GM21717 (cell line): ENCODE results near the gene LRRC2.
"Not testable (repeated sequence)": the region's sequence is repeated elsewhere in the genome, so short reads cannot be mapped to it uniquely, and the experiment has no call there.

ENCODE experiments used
- ATAC-seq: cut with Tn5 transposase; IDR thresholded peaks from one replicate; pipeline ENCODE4 v1.9.1; 2021; ENCODE audit warnings: mild to moderate bottlenecking, moderate library complexity; ENCODE audit not compliant: unreplicated experiment

The LRRC2 gene

GRCh38 chr3:46536758-46537157, 29.3 kb downstream of the LRRC2 start:
- no peak for ATAC-seq

- no peak for ATAC-seq
Observed at GRCh38 chr3:46535746-46536145, 30.4 kb downstream of the LRRC2 start.

GRCh38 chr3:46533091-46533490, 33.0 kb downstream of the LRRC2 start:
- ATAC-seq: no peak

- no peak for ATAC-seq
Observed at GRCh38 chr3:46527239-46527638, 38.9 kb downstream of the LRRC2 start.

- no peak for ATAC-seq
Observed at GRCh38 chr3:46524832-46525231, 41.3 kb downstream of the LRRC2 start.

GRCh38 chr3:46524008-46524407, 42.1 kb downstream of the LRRC2 start:
- no peak for ATAC-seq

GRCh38 chr3:46523556-46523955, 42.5 kb downstream of the LRRC2 start:
- no peak for ATAC-seq

- ATAC-seq: not testable (repeated sequence)
Observed at GRCh38 chr3:46522201-46522600, 43.9 kb downstream of the LRRC2 start.

- no peak for ATAC-seq
Observed at GRCh38 chr3:46521096-46521495, 45.0 kb downstream of the LRRC2 start.

GRCh38 chr3:46520531-46520930, 45.6 kb downstream of the LRRC2 start:
- ATAC-seq: no peak

GRCh38 chr3:46519952-46520351, 46.1 kb downstream of the LRRC2 start:
- ATAC-seq: no peak

- ATAC-seq: no peak
Observed at GRCh38 chr3:46517784-46518181, 48.3 kb downstream of the LRRC2 start.

GRCh38 chr3:46517016-46517783, 48.9 kb downstream of the LRRC2 start:
- ATAC-seq: no peak

- ATAC-seq: no peak
Observed at GRCh38 chr3:46516521-46516920, 49.6 kb downstream of the LRRC2 start.

- no peak for ATAC-seq
Observed at GRCh38 chr3:46512191-46512749, 53.8 kb downstream of the LRRC2 start.

- no peak for ATAC-seq
Observed at GRCh38 chr3:46509661-46510187, 56.4 kb downstream of the LRRC2 start.

- no peak for ATAC-seq
Observed at GRCh38 chr3:46508850-46509591, 57.1 kb downstream of the LRRC2 start.

- no peak for ATAC-seq
Observed at GRCh38 chr3:46506526-46506925, 59.6 kb downstream of the LRRC2 start.

GRCh38 chr3:46505953-46506352, 60.1 kb downstream of the LRRC2 start:
- ATAC-seq: no peak

- no peak for ATAC-seq
Observed at GRCh38 chr3:46504789-46505188, 61.3 kb downstream of the LRRC2 start.

- no peak for ATAC-seq
Observed at GRCh38 chr3:46503200-46503874, 62.8 kb downstream of the LRRC2 start.
